Common myeloid progenitor, CD34-positive (primary cell): ENCODE measurements around the gene OSTN.

Experiments
- CTCF ChIA-PET: fragments of 350-600 bp; sonication (Branson Sonifier 250); formaldehyde crosslinking; loops from one replicate; lab custom pipeline; 2021; ENCODE audit warnings: antibody characterized with exemption; lab: Charles Lee
- POLR2A ChIA-PET: fragments of 350-600 bp; sonication (Branson Sonifier 250); formaldehyde crosslinking; loops from one replicate; lab custom pipeline; 2021; ENCODE audit warnings: antibody characterized with exemption; lab: Charles Lee
- DNase-seq, 3 donors: peaks; one replicate each; pipeline versions ENCODE4 v3.0.0 to v3.0.0-alpha.2; 2013
- H3K27ac ChIP-seq, 2 experiments: 1 replicate in 1 of 2; 2 replicates in 1 of 2; pipeline ENCODE4 v1.7.0; 2013; ENCODE audit warnings: inconsistent platforms in 2 of 2, low read length in 2 of 2, mild to moderate bottlenecking in 2 of 2, low read depth in 1 of 2, moderate library complexity in 1 of 2; ENCODE audit not compliant: severe bottlenecking in 2 of 2, insufficient read depth in 1 of 2, poor library complexity in 1 of 2
- H3K27me3 ChIP-seq, 5 experiments: replicated peaks in 2 of 5; 1 replicate in 3 of 5; 2 replicates in 2 of 5; pipeline versions ENCODE4 v1.6.1 to v1.7.0; 2013; ENCODE audit warnings: low read length in 4 of 5, mild to moderate bottlenecking in 2 of 5, moderate library complexity in 2 of 5, inconsistent platforms in 1 of 5; ENCODE audit not compliant: insufficient read depth in 5 of 5, control insufficient read depth in 4 of 5
- H3K36me3 ChIP-seq, 4 experiments: 1 replicate in 2 of 4; 2 replicates in 2 of 4; pipeline versions ENCODE4 v1.6.1 to v1.7.0; 2013; ENCODE audit warnings: low read length in 3 of 4, control low read depth in 1 of 4, mild to moderate bottlenecking in 1 of 4; ENCODE audit not compliant: control insufficient read depth in 4 of 4, insufficient read depth in 4 of 4
- H3K4me1 ChIP-seq, 4 experiments: 1 replicate in 3 of 4; 2 replicates in 1 of 4; pipeline versions ENCODE4 v1.6.1 to v1.7.1; 2013; ENCODE audit warnings: low read length in 3 of 4, mild to moderate bottlenecking in 3 of 4, control low read depth in 1 of 4, inconsistent platforms in 1 of 4, moderate library complexity in 1 of 4; ENCODE audit not compliant: control insufficient read depth in 4 of 4, insufficient read depth in 4 of 4; ENCODE audit errors: control extremely low read depth in 1 of 4
- H3K4me3 ChIP-seq, 7 experiments: 1 replicate in 4 of 7; 2 replicates in 3 of 7; pipeline versions ENCODE4 v1.5.1 to v1.7.0; 2013; ENCODE audit warnings: mild to moderate bottlenecking in 7 of 7, low read length in 6 of 7, moderate library complexity in 6 of 7, inconsistent platforms in 2 of 7, low read depth in 2 of 7, control low read depth in 1 of 7; ENCODE audit not compliant: insufficient read depth in 4 of 7, control insufficient read depth in 1 of 7; ENCODE audit errors: extremely low read depth in 1 of 7
- H3K9me3 ChIP-seq, 5 experiments: 1 replicate in 4 of 5; 2 replicates in 1 of 5; pipeline versions ENCODE4 v1.6.1 to v1.7.1; 2013; ENCODE audit warnings: low read length in 4 of 5, mild to moderate bottlenecking in 2 of 5, inconsistent platforms in 1 of 5, low read depth in 1 of 5, moderate library complexity in 1 of 5; ENCODE audit not compliant: control insufficient read depth in 4 of 5, insufficient read depth in 2 of 5; ENCODE audit errors: control extremely low read depth in 1 of 5
- WGBS: methylation state at CpG from one replicate; pipeline ENCODE4 v1.1.5; 2013; ENCODE audit not compliant: insufficient coverage; 5-methylcytosine and 5-hydroxymethylcytosine counted together

The OSTN gene

DNA sequence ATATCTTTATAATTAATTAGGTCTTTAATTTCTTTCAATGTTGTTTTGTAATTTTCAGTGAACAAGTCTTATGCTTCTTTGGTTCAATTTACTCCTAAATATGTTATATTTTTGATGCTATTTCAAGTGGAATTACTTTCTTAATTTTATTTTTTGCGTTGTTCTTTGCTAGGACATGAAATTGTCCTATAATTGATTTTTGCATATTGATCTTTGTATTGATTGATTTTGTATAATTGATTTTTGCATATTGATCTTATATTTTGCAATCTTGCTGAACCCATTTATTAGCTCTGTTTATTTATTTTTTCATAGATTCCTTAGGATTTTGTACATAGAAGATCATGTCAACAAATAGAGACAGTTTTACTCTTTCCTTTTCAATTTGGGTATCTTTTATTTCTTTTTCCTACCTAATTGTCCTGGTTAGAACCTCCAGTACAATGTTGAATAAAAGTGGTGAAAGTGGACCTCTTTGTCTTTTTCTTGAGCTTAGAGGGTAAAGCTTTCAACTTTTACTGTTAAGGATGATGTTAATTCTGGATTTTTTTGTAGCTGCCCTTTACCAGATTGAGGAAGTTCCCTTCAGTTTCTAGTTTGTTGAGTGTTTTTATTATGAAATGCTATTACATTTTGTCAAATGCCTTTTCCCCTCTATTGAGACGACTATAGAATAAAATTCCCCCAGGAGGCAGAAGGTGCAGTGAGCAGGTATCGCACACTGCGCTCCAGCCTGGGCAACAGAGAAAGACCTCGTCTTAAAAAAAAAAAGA, 93.4 kb downstream of the OSTN start:
- H3K4me3 ChIP-seq = no peak overlapping the region
- ChIA-PET CTCF (no interaction called here), POLR2A (no interaction called here)
- H3K27me3 ChIP-seq = no peaks in the 10 kb centered on the region
- no peaks in the 10 kb centered on the region for H3K36me3 ChIP-seq
- 100% methylated on average over 1 of the region's 5 CpGs for WGBS
- no peaks in the 10 kb centered on the region for H3K9me3 ChIP-seq
- H3K4me1 ChIP-seq = peaks cover 0 to 3% (median 0%) of the 10 kb centered on the region in 4 experiments
- no peak overlapping the region for H3K27ac ChIP-seq
- DNase-seq = peak in 1 of 3 donors; percentile 2

DNA sequence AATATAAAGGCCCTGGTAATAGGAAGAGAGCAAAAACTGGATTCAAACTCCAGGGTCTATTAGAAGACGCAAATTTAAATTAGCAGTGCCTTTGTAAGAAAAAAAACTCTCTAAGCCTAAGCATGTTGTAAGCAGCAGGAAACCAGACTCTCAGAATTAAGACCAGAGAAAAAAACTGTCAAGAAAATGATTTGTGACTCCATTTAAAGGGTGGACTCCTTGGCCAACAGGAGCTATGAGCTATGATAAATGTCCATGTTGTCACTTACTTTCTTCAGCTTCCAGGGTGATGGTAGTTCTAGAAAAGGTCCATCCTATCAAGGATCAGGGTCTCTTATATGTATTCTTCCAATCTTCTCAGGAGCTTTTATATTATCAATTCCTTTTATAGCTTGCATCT, 95.2 kb downstream of the OSTN start:
- Histone ChIP-seq H3K4me3 (no peak overlapping the region), H3K4me1 (peaks cover 0 to 3% (median 0%) of the 10 kb centered on the region in 4 experiments), H3K9me3 (no peaks in the 10 kb centered on the region), H3K27ac (no peak overlapping the region), H3K27me3 (no peaks in the 10 kb centered on the region), H3K36me3 (no peaks in the 10 kb centered on the region)
- ChIA-PET POLR2A (no interaction called here), CTCF (no interaction called here)
- no peak for DNase-seq
- no CpG with 5 or more reads among the region's 1 CpG for WGBS

DNA sequence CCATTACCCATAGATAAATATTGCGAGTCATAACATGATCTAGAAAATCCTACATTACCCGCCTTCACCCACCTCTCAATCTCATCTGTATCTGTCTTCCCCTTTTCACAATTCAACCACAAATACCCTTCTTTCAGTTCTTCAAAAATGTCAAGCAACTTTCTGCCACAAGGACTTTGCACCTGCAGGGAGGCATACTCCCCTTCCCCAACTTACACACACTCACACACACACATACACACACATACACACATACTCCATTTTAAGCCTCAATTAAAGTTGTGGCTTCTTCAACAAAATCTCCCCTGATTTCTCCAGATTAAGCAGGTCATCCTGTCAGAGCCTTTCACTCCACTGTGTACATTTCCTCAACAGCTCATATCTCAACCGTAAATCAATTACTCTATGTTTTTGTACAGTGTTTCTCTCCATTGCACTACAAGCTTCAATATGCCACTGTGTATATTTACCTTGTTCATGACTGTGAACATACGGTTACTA, 97.0 kb downstream of the OSTN start:
- WGBS = 74% methylated on average over 3 of the region's 4 CpGs

DNA sequence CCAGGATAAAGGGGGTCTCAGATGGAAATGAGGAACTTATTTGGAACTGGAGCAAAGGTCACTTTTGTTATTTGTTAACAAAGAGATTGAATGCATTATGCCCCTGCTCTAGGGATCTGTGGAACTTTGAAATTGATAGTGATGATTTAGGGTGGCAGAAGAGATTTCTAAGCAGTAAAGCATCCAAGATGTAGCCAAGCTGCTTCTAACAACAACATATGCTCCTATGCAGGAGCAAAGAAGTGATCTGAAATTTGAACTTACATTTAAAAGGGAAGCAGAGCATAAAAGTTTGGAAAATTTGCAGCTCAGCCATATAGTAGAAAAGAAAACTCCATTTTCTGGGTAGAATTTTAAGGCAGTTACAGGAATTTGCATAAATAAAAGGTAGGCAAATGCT, 99.8 kb downstream of the OSTN start:
- no peak overlapping the region for H3K27ac ChIP-seq
- ChIA-PET CTCF (no interaction called here), POLR2A (no interaction called here)
- H3K4me1 ChIP-seq = peaks cover 0 to 3% (median 0%) of the 10 kb centered on the region in 4 experiments
- H3K4me3 ChIP-seq = no peak overlapping the region
- DNase-seq = no peak
- H3K27me3 ChIP-seq = no peaks in the 10 kb centered on the region
- no peaks in the 10 kb centered on the region for H3K36me3 ChIP-seq
- no peaks in the 10 kb centered on the region for H3K9me3 ChIP-seq

More for the DNA sequence above, 97.0 kb downstream of the OSTN start:
- H3K4me1 ChIP-seq = peaks cover 0 to 3% (median 0%) of the 10 kb centered on the region in 4 experiments
- ChIA-PET CTCF (no interaction called here), POLR2A (no interaction called here)
- no peak overlapping the region for H3K27ac ChIP-seq
- H3K9me3 ChIP-seq = no peaks in the 10 kb centered on the region
- DNase-seq = peak; percentile 8 to 65 (median 33)
- no peaks in the 10 kb centered on the region for H3K36me3 ChIP-seq
- no peaks in the 10 kb centered on the region for H3K27me3 ChIP-seq
- no peak overlapping the region for H3K4me3 ChIP-seq

DNA sequence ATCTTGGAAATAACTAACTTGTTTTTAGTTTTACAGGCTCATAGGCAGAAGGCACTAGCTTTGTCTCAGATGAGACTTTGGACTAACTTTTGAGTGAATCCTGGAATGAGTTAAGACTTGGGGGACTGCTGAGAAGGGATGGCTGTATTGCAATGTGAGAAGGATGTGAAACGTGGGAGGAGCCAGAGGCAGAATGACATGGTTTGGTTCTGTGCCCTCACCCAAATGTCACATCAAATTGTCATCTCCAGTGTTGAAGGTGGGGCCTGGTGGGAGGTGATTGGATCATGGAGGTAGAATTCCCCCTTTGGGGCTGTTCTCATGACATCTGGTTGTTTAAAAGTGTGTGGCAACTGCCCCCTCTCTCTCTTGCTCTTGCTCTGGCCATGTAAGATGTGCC, 101.4 kb downstream of the OSTN start:
- CTCF ChIA-PET = no interaction called here
- Histone ChIP-seq H3K36me3 (no peaks in the 10 kb centered on the region), H3K9me3 (no peaks in the 10 kb centered on the region), H3K27ac (no peak overlapping the region), H3K27me3 (no peaks in the 10 kb centered on the region), H3K4me3 (no peak overlapping the region), H3K4me1 (peaks cover 0 to 3% (median 0%) of the 10 kb centered on the region in 4 experiments)
- WGBS = 90% methylated on average over 1 of the region's 1 CpG
- no peak for DNase-seq
- POLR2A ChIA-PET = no interaction called here

DNA sequence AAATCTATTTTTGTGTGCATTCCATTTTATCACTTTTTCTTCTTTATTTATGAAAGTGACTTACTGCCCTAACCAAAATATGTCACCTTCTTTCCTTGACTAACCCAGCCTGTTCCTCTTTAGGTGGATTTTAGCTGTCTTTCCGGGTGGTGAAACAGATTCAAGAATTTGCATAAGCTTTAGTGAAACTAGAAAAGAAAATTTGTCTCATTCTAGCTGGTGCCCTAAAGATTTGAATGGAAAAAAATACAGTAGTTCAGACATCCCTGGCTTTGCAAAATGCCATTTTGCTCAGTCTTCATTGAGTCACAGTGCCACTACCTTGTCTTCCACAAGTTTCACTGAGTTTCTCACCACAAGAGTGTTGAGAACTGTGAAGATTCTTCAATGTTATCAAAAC, 102.0 kb downstream of the OSTN start:
- DNase-seq = peak in 1 of 3 donors; percentile 8
- no peaks in the 10 kb centered on the region for H3K36me3 ChIP-seq
- CTCF ChIA-PET = no interaction called here
- no peaks in the 10 kb centered on the region for H3K27me3 ChIP-seq
- H3K4me1 ChIP-seq = peaks cover 0 to 3% (median 0%) of the 10 kb centered on the region in 4 experiments
- H3K4me3 ChIP-seq = no peak overlapping the region
- WGBS = no CpG with 5 or more reads among the region's 1 CpG
- H3K9me3 ChIP-seq = no peaks in the 10 kb centered on the region
- no peak overlapping the region for H3K27ac ChIP-seq
- POLR2A ChIA-PET = no interaction called here

DNA sequence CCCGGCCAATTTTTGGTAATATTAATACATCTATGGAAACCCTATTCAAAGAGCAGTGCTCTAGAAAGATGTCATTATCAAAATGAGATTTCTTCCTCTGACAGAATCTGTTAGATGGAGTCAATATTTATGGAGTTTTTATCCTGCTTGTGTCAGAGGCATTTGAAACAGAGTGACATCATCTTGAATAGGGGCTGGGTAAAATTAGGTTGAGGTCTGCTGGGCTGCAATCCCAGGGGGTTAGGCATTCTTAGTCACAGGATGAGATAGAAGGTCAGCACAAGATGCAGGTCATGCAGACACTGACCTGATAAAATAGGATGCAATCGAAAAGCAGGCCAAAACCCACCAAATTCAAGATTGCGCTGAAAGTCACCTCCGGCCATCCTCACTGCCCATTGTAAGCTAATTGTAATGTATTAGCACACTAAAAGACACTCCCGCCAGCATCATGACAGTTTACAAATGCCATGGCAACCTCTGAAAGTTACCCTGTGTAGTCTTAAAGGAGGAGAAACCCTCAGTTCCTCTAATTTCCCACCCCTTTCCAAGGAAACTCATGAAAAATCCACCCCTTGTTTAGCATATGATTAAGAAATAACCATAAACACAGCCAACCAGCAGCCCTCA, 102.9 kb downstream of the OSTN start:
- POLR2A ChIA-PET = no interaction called here

More for the DNA sequence above, 102.9 kb downstream of the OSTN start:
- Histone ChIP-seq H3K9me3 (no peaks in the 10 kb centered on the region), H3K27ac (no peak overlapping the region), H3K36me3 (no peaks in the 10 kb centered on the region), H3K4me1 (no peaks in the 10 kb centered on the region), H3K4me3 (no peak overlapping the region), H3K27me3 (no peaks in the 10 kb centered on the region)
- CTCF ChIA-PET = no interaction called here
- no peak for DNase-seq
- WGBS = 100% methylated on average over 1 of the region's 5 CpGs
